ENCODE measurements around the gene SEZ6L2. TPM values are rescaled to one million over a fixed set of nuclear protein-coding genes. Genes with fewer than 3 reads are reported as not detected.
"Not testable (repeated sequence)": the region's sequence is repeated elsewhere in the genome, so short reads cannot be mapped to it uniquely, and the experiment has no call there.

Gene SEZ6L2
- total and polyA plus RNA-seq, 2 donors (not counting 1 experiment from before 2014, with no cell fraction given) = 1.2 to 1.8 TPM

DNA sequence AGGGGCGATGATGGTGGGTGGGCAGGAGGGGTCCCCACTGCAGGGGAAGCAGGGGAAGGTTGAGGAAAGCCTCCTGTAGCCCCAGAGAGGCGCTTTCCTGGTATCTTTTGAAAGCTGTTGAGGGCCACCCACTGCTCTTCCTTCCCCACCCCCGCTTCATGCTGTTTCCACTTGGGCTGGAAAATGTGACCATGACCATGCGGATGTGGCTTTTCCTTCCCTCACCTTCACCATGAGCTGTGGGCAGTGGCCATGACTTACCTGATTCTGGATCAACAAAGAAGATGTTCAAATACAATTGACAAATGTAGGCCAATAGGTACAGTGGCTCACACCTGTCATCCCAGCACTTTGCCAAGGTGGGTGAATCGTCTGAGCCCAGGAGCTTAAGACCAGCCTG lies 65.3 kb downstream of the SEZ6L2 start:
- Histone ChIP-seq H4K20me1 (ENCODE audit: control insufficient read depth, extremely low read depth, insufficient read depth, low read length) (no peaks in the 10 kb centered on the region), H3K27ac (ENCODE audit: insufficient read depth, low read length) (no peak overlapping the region), H3K4me1 (ENCODE audit: control insufficient read depth, extremely low read depth, insufficient read depth, low read length) (no peaks in the 10 kb centered on the region), H3K9me3 (ENCODE audit: control insufficient read depth, insufficient read depth, low read depth, low read length) (no peaks in the 10 kb centered on the region), H3K79me2 (ENCODE audit: control insufficient read depth, insufficient read depth, low read length) (peaks cover 28% of the 10 kb centered on the region), H3K36me3 (ENCODE audit: control insufficient read depth, insufficient read depth, low read length) (peaks cover 40% of the 10 kb centered on the region), H3K4me2 (ENCODE audit: extremely low read depth, insufficient read depth, low read length) (no peak overlapping the region), H3K27me3 (ENCODE audit: control insufficient read depth, insufficient read depth, low read length) (no peaks in the 10 kb centered on the region), H3K9ac (ENCODE audit: insufficient read depth, low read length) (no peak overlapping the region), H3K4me3 (replicated peaks in 1 of 4; ENCODE audit: control extremely low read depth in 1 of 4, insufficient read depth in 1 of 4, low read depth in 3 of 4, low read length in 4 of 4) (no peak overlapping the region), H2AFZ (ENCODE audit: low read length) (no peak overlapping the region)
- no peak for DNase-seq (ENCODE audit: low read depth in 2 of 2)
- TF ChIP-seq, protein P1, sequence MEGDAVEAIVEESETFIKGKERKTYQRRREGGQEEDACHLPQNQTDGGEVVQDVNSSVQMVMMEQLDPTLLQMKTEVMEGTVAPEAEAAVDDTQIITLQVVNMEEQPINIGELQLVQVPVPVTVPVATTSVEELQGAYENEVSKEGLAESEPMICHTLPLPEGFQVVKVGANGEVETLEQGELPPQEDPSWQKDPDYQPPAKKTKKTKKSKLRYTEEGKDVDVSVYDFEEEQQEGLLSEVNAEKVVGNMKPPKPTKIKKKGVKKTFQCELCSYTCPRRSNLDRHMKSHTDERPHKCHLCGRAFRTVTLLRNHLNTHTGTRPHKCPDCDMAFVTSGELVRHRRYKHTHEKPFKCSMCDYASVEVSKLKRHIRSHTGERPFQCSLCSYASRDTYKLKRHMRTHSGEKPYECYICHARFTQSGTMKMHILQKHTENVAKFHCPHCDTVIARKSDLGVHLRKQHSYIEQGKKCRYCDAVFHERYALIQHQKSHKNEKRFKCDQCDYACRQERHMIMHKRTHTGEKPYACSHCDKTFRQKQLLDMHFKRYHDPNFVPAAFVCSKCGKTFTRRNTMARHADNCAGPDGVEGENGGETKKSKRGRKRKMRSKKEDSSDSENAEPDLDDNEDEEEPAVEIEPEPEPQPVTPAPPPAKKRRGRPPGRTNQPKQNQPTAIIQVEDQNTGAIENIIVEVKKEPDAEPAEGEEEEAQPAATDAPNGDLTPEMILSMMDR (conservative IDR thresholded peaks at IDR 0.05 in 1 of 2, IDR thresholded peaks at IDR 0.05 in 1 of 2; ENCODE audit: low read depth in 1 of 2, low read length in 2 of 2) = no peak
- no peak for TF ChIP-seq EZH2 (IDR thresholded peaks at IDR 0.05; ENCODE audit: low read length, missing control alignments)

GRCh38 chr16:29833219-29833618 lies 66.1 kb downstream of the SEZ6L2 start:
- not testable (repeated sequence) for H3K27ac ChIP-seq (ENCODE audit: insufficient read depth, low read length); H3K27me3 ChIP-seq (ENCODE audit: control insufficient read depth, insufficient read depth, low read length); H3K4me2 ChIP-seq (ENCODE audit: extremely low read depth, insufficient read depth, low read length); H3K4me1 ChIP-seq (ENCODE audit: control insufficient read depth, extremely low read depth, insufficient read depth, low read length); H3K4me3 ChIP-seq (replicated peaks in 1 of 4; ENCODE audit: control extremely low read depth in 1 of 4, insufficient read depth in 1 of 4, low read depth in 3 of 4, low read length in 4 of 4); DNase-seq (ENCODE audit: low read depth in 2 of 2); H2AFZ ChIP-seq (ENCODE audit: low read length); H4K20me1 ChIP-seq (ENCODE audit: control insufficient read depth, extremely low read depth, insufficient read depth, low read length); H3K9ac ChIP-seq (ENCODE audit: insufficient read depth, low read length); H3K9me3 ChIP-seq (ENCODE audit: control insufficient read depth, insufficient read depth, low read depth, low read length)
- peaks cover 40% of the 10 kb centered on the region for H3K36me3 ChIP-seq (ENCODE audit: control insufficient read depth, insufficient read depth, low read length)
- H3K79me2 ChIP-seq (ENCODE audit: control insufficient read depth, insufficient read depth, low read length) = peaks cover 36% of the 10 kb centered on the region

DNA sequence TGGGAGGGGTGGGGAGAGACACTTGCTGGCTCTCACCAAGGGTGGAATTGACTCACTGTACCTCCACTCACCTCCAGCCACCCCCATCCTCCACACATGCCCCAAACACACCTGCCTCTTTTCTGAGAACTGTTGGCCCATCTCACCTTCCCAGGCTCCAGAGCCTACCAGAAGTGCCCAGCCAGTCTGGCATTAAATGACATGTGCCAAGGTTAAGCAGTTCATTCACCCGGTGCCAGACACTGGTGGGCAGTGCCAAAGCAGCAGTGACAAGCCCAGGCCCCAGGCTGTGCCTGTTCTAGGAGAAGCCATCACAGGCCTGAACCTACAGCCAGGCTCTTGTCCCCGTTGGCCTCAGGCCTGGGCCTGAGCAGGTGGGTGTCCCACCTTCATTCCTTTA lies 67.9 kb downstream of the SEZ6L2 start:
- Histone ChIP-seq H4K20me1 (ENCODE audit: control insufficient read depth, extremely low read depth, insufficient read depth, low read length) (no peaks in the 10 kb centered on the region), H3K4me3 (replicated peaks in 1 of 4; ENCODE audit: control extremely low read depth in 1 of 4, insufficient read depth in 1 of 4, low read depth in 3 of 4, low read length in 4 of 4) (no peak overlapping the region), H3K9me3 (ENCODE audit: control insufficient read depth, insufficient read depth, low read depth, low read length) (no peaks in the 10 kb centered on the region), H3K27ac (ENCODE audit: insufficient read depth, low read length) (no peak overlapping the region), H3K4me2 (ENCODE audit: extremely low read depth, insufficient read depth, low read length) (no peak overlapping the region), H3K36me3 (ENCODE audit: control insufficient read depth, insufficient read depth, low read length) (peaks cover 31% of the 10 kb centered on the region), H3K9ac (ENCODE audit: insufficient read depth, low read length) (no peak overlapping the region), H3K4me1 (ENCODE audit: control insufficient read depth, extremely low read depth, insufficient read depth, low read length) (peaks cover 4% of the 10 kb centered on the region), H3K79me2 (ENCODE audit: control insufficient read depth, insufficient read depth, low read length) (peaks cover 51% of the 10 kb centered on the region), H3K27me3 (ENCODE audit: control insufficient read depth, insufficient read depth, low read length) (no peaks in the 10 kb centered on the region), H2AFZ (ENCODE audit: low read length) (no peak overlapping the region)
- DNase-seq (ENCODE audit: low read depth in 2 of 2) = no peak
- no peak for TF ChIP-seq EZH2 (IDR thresholded peaks at IDR 0.05; ENCODE audit: low read length, missing control alignments)
- TF ChIP-seq, protein P1 (conservative IDR thresholded peaks at IDR 0.05 in 1 of 2, IDR thresholded peaks at IDR 0.05 in 1 of 2; ENCODE audit: low read depth in 1 of 2, low read length in 2 of 2) = no peak
